ENCODE measurements around the gene KHK.
"Not testable (repeated sequence)": the region's sequence is repeated elsewhere in the genome, so short reads cannot be mapped to it uniquely, and the experiment has no call there.

The KHK gene

GRCh38 chr2:27095745-27096651 is 9.4 kb downstream of the KHK start:
- peak; percentile 62 for DNase-seq

- DNase-seq: no peak
These were observed 10.3 kb downstream of the KHK start for GRCh38 chr2:27096748-27097297.

GRCh38 chr2:27097341-27097740 is 10.8 kb downstream of the KHK start:
- DNase-seq: no peak

- no peak for DNase-seq
These were observed 12.9 kb downstream of the KHK start for GRCh38 chr2:27099334-27099955.

- DNase-seq: no peak
These were observed 13.5 kb downstream of the KHK start for GRCh38 chr2:27100036-27100435.

- DNase-seq: no peak
These were observed 15.8 kb downstream of the KHK start for GRCh38 chr2:27102329-27102728.

GRCh38 chr2:27105981-27106380 is 19.4 kb downstream of the KHK start:
- DNase-seq: no peak

- DNase-seq: no peak
These were observed 21.6 kb downstream of the KHK start for GRCh38 chr2:27108221-27108620.

- no peak for DNase-seq
These were observed 22.5 kb downstream of the KHK start for GRCh38 chr2:27109083-27109482.

GRCh38 chr2:27110603-27111352 is 24.2 kb downstream of the KHK start:
- DNase-seq: not testable (repeated sequence)

- not testable (repeated sequence) for DNase-seq
These were observed 25.0 kb downstream of the KHK start for GRCh38 chr2:27111392-27112078.

- DNase-seq: no peak
These were observed 28.9 kb downstream of the KHK start for GRCh38 chr2:27115519-27115918.

- no peak for DNase-seq
These were observed 31.5 kb downstream of the KHK start for GRCh38 chr2:27117995-27118524.

- DNase-seq: peak; percentile 40
These were observed 32.2 kb downstream of the KHK start, which contains the start of gene CGREF1 for GRCh38 chr2:27118525-27119329. TSS of gene CGREF1 (minus strand) at chr2:27119128. CDS start at chr2:27104366, 14,762 bp downstream.

GRCh38 chr2:27119330-27119670 is 32.7 kb downstream of the KHK start:
- not testable (repeated sequence) for DNase-seq

- no peak for DNase-seq
These were observed 35.3 kb downstream of the KHK start for GRCh38 chr2:27121906-27122305.

GRCh38 chr2:27122791-27123190 is 36.2 kb downstream of the KHK start:
- no peak for DNase-seq

- DNase-seq: peak; percentile 78
These were observed 37.0 kb downstream of the KHK start, which contains the start of gene ABHD1 for GRCh38 chr2:27123302-27124150. TSS of gene ABHD1 (plus strand) at chr2:27123815. CDS start at chr2:27123949, 134 bp downstream.

- DNase-seq: no peak
These were observed 38.5 kb downstream of the KHK start for GRCh38 chr2:27125104-27125503.

- no peak for DNase-seq
These were observed 39.7 kb downstream of the KHK start for GRCh38 chr2:27126252-27126710.
